DMS 273 (cell line): ENCODE measurements around the gene ELL.
"Not testable (repeated sequence)": the region's sequence is repeated elsewhere in the genome, so short reads cannot be mapped to it uniquely, and the experiment has no call there.

ENCODE experiments used
- DNase-seq: peaks from one replicate; lab custom pipeline; 2025; ENCODE audit not compliant: unreplicated experiment; lab: John Stamatoyannopoulos, UW

ELL gene

GRCh38 chr19:18521692-18522123 is at the start of gene ELL:
Gene ELL, minus strand, starts transcription at chr19:18522070. Its CDS starts 15 bp downstream, at chr19:18522055.
- no peak for DNase-seq

GRCh38 chr19:18568367-18568766 is 46.5 kb upstream of the ELL start:
- DNase-seq, result no peak

- no peak for DNase-seq
Measured at GRCh38 chr19:18566953-18567352, 45.1 kb upstream of the ELL start.

GRCh38 chr19:18562086-18562485 is 40.2 kb upstream of the ELL start:
- DNase-seq, result no peak

GRCh38 chr19:18559685-18560084 is 37.8 kb upstream of the ELL start:
- DNase-seq, result no peak

GRCh38 chr19:18558604-18559003 is 36.7 kb upstream of the ELL start:
- no peak for DNase-seq

- no peak for DNase-seq
Measured at GRCh38 chr19:18558202-18558555, 36.3 kb upstream of the ELL start.

- peak; percentile 99 for DNase-seq
Measured at GRCh38 chr19:18557411-18558201, 35.7 kb upstream of the ELL start, which contains the start of gene KXD1. Gene KXD1, plus strand, starts transcription at chr19:18557870. Its CDS starts 4,187 bp downstream, at chr19:18562057.

- no peak for DNase-seq
Measured at GRCh38 chr19:18551631-18552030, 29.8 kb upstream of the ELL start.

- peak; percentile 82 for DNase-seq
Measured at GRCh38 chr19:18543814-18544475, 22.1 kb upstream of the ELL start.

GRCh38 chr19:18542941-18543813 is 21.3 kb upstream of the ELL start, which contains the start of gene FKBP8:
Gene FKBP8, minus strand, starts transcription at chr19:18543573. Its CDS starts 1,603 bp downstream, at chr19:18541970.
- peak; percentile 96 for DNase-seq

GRCh38 chr19:18541992-18542940 is 20.4 kb upstream of the ELL start:
- DNase-seq, result no peak

- DNase-seq, result no peak
Measured at GRCh38 chr19:18541258-18541991, 19.6 kb upstream of the ELL start.

GRCh38 chr19:18540200-18540599 is 18.3 kb upstream of the ELL start:
- not testable (repeated sequence) for DNase-seq

- no peak for DNase-seq
Measured at GRCh38 chr19:18539372-18539771, 17.5 kb upstream of the ELL start.

- no peak for DNase-seq
Measured at GRCh38 chr19:18538115-18538514, 16.2 kb upstream of the ELL start.

GRCh38 chr19:18537431-18537830 is 15.6 kb upstream of the ELL start:
- DNase-seq, result no peak

- no peak for DNase-seq
Measured at GRCh38 chr19:18536475-18536874, 14.6 kb upstream of the ELL start.

GRCh38 chr19:18533058-18533457 is 11.2 kb upstream of the ELL start:
- DNase-seq, result no peak
